Measurements from ENCODE around the gene GOLPH3L. TPM values are rescaled to one million over a fixed set of nuclear protein-coding genes. Genes with fewer than 3 reads are reported as not detected.

The GOLPH3L gene
- total and polyA plus RNA-seq, 4 donors: 6.0 to 11.3 (median 7.5) TPM

DNA sequence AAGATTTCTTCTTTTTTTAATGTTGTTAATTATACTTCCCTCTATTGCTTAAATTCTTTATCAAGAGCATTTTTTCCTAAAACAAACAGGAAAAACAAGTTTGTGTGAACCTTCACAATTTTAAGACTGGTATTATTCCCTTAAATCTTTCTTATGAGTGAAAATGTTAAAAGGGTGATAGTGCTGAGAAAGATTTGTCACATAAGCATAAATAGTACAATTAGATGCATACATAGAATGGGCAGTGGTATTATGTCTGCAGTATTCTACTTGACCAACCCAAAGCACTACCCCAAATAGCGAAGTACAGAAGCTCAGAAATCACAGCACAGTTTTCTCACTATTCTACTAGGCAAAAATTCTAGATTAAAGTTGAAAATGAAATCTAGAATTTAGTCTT, 18.0 kb downstream of the GOLPH3L start:
- Histone ChIP-seq H3K4me3 (ENCODE audit: low read depth in 1 of 3, low read length in 3 of 3) (no peak overlapping the region), H3K9me3 (ENCODE audit: control insufficient read depth in 4 of 4, low read length in 3 of 4) (no peaks in the 10 kb centered on the region), H3K27ac (ENCODE audit: low read depth in 1 of 2, low read length in 2 of 2) (no peak overlapping the region), H3K9ac (ENCODE audit: low read depth in 1 of 2, low read length in 2 of 2) (no peak overlapping the region), H3K36me3 (ENCODE audit: control insufficient read depth in 4 of 4, insufficient read depth in 3 of 4, low read depth in 1 of 4, low read length in 3 of 4) (peaks cover 0 to 6% (median 3%) of the 10 kb centered on the region in 4 donors), H3K27me3 (ENCODE audit: control insufficient read depth in 4 of 4, insufficient read depth in 4 of 4, low read length in 3 of 4) (no peaks in the 10 kb centered on the region), H3K4me1 (ENCODE audit: control insufficient read depth in 4 of 4, insufficient read depth in 4 of 4, low read length in 3 of 4) (no peaks in the 10 kb centered on the region)
- 99% methylated on average over 1 of the region's 1 CpG for WGBS
- TF ChIP-seq NR2F2 (IDR thresholded peaks at IDR 0.05) (no peak), RXRA (IDR thresholded peaks at IDR 0.05) (no peak), FOXA2 (IDR thresholded peaks at IDR 0.05) (no peak), SP1 (IDR thresholded peaks at IDR 0.05) (no peak), FOXA1 (IDR thresholded peaks at IDR 0.05) (no peak), TAF1 (conservative IDR thresholded peaks at IDR 0.05) (no peak), CTCF (IDR thresholded peaks at IDR 0.05; ENCODE audit: low read depth, low read length, missing input control) (no peak), HNF4A (conservative IDR thresholded peaks at IDR 0.05) (no peak), RAD21 (IDR thresholded peaks at IDR 0.05) (no peak), ZBTB33 (IDR thresholded peaks at IDR 0.05) (no peak)
- TF ChIP-seq, protein P1, sequence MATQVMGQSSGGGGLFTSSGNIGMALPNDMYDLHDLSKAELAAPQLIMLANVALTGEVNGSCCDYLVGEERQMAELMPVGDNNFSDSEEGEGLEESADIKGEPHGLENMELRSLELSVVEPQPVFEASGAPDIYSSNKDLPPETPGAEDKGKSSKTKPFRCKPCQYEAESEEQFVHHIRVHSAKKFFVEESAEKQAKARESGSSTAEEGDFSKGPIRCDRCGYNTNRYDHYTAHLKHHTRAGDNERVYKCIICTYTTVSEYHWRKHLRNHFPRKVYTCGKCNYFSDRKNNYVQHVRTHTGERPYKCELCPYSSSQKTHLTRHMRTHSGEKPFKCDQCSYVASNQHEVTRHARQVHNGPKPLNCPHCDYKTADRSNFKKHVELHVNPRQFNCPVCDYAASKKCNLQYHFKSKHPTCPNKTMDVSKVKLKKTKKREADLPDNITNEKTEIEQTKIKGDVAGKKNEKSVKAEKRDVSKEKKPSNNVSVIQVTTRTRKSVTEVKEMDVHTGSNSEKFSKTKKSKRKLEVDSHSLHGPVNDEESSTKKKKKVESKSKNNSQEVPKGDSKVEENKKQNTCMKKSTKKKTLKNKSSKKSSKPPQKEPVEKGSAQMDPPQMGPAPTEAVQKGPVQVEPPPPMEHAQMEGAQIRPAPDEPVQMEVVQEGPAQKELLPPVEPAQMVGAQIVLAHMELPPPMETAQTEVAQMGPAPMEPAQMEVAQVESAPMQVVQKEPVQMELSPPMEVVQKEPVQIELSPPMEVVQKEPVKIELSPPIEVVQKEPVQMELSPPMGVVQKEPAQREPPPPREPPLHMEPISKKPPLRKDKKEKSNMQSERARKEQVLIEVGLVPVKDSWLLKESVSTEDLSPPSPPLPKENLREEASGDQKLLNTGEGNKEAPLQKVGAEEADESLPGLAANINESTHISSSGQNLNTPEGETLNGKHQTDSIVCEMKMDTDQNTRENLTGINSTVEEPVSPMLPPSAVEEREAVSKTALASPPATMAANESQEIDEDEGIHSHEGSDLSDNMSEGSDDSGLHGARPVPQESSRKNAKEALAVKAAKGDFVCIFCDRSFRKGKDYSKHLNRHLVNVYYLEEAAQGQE (IDR thresholded peaks at IDR 0.05): no peak
- DNase-seq (ENCODE audit: low spot score): no peak

- Histone ChIP-seq H3K9me3 (ENCODE audit: control insufficient read depth in 4 of 4, low read length in 3 of 4) (no peaks in the 10 kb centered on the region), H3K36me3 (ENCODE audit: control insufficient read depth in 4 of 4, insufficient read depth in 3 of 4, low read depth in 1 of 4, low read length in 3 of 4) (no peaks in the 10 kb centered on the region), H3K9ac (ENCODE audit: low read depth in 1 of 2, low read length in 2 of 2) (no peak overlapping the region), H3K4me3 (ENCODE audit: low read depth in 1 of 3, low read length in 3 of 3) (no peak overlapping the region), H3K27me3 (ENCODE audit: control insufficient read depth in 4 of 4, insufficient read depth in 4 of 4, low read length in 3 of 4) (no peaks in the 10 kb centered on the region), H3K4me1 (ENCODE audit: control insufficient read depth in 4 of 4, insufficient read depth in 4 of 4, low read length in 3 of 4) (no peaks in the 10 kb centered on the region), H3K27ac (ENCODE audit: low read depth in 1 of 2, low read length in 2 of 2) (no peak overlapping the region)
- 95% methylated on average over 4 of the region's 4 CpGs for WGBS
- TF ChIP-seq JUND (IDR thresholded peaks at IDR 0.05) (no peak), ZBTB33 (IDR thresholded peaks at IDR 0.05) (no peak), YY1 (IDR thresholded peaks at IDR 0.05) (no peak), RXRA (IDR thresholded peaks at IDR 0.05) (no peak), ATF3 (IDR thresholded peaks at IDR 0.05) (no peak), FOXA1 (IDR thresholded peaks at IDR 0.05) (no peak), TAF1 (conservative IDR thresholded peaks at IDR 0.05) (no peak), HNF4A (conservative IDR thresholded peaks at IDR 0.05) (no peak), HNF4G (IDR thresholded peaks at IDR 0.05) (no peak), RAD21 (IDR thresholded peaks at IDR 0.05) (no peak)
- TF ChIP-seq, protein P1 (IDR thresholded peaks at IDR 0.05): no peak
- DNase-seq (ENCODE audit: low spot score): no peak
Observed at GRCh38 chr1:150674881-150675280, 22.1 kb downstream of the GOLPH3L start.
